Activated gamma-delta T cell treated with Interleukin-2 at 50 U/mL for 16 hours (primary cell): ENCODE data around the gene TBC1D14.
"Not testable (repeated sequence)": the region's sequence is repeated elsewhere in the genome, so short reads cannot be mapped to it uniquely, and the experiment has no call there.

ENCODE experiments used
- DNase-seq: peaks from one replicate; pipeline ENCODE4 v3.0.0-alpha.2; 2020

The TBC1D14 gene

GRCh38 chr4:7068883-7069282 lies 159.3 kb downstream of the TBC1D14 start:
- no peak for DNase-seq

GRCh38 chr4:7070729-7071511 lies 161.3 kb downstream of the TBC1D14 start:
- peak; percentile 87 for DNase-seq

- no peak for DNase-seq
These were observed 163.4 kb downstream of the TBC1D14 start for GRCh38 chr4:7073059-7073458.

DNA sequence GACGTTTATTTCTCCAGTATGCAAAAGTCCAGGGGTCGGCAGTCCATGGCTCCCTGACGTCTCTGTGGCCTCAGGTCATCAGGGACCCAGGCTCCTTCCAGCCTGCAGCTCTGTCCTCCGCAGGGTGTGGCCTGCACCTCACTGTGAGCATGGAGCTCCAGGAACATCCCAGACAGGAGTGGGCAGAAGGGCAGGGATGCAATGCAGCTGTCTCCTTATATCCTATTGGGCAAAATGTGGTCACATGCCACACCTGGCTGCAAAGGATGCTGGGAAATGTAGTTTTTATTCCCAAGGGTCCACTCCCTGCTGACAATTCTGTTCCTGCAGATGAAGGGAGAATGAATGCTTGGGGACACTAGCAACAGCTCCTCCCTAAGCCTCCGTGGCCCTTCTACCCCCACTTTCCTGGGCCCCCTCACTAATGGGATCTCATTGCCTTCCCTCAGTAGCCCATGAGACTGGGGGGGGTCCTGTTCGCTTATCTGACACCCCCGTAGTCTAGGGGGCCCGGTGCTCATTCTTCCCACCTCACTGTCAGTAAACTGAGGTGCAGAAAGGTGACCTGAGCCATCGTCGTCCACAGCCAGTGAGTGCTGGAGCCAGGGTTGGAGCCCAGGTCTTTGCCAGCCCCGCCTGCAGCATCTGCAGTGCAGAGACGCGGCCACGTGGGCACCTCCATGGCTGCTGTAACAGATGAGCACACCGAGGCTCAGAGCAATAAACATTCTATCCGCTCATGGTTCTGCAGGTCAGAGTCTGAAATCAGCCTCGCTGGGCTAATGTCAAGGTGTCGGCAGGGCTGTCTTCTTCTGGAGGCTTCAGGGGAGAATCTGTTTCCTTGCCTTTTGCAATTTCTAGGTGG lies 164.1 kb downstream of the TBC1D14 start:
- DNase-seq = no peak

GRCh38 chr4:7074426-7074825 lies 164.8 kb downstream of the TBC1D14 start:
- no peak for DNase-seq

DNA sequence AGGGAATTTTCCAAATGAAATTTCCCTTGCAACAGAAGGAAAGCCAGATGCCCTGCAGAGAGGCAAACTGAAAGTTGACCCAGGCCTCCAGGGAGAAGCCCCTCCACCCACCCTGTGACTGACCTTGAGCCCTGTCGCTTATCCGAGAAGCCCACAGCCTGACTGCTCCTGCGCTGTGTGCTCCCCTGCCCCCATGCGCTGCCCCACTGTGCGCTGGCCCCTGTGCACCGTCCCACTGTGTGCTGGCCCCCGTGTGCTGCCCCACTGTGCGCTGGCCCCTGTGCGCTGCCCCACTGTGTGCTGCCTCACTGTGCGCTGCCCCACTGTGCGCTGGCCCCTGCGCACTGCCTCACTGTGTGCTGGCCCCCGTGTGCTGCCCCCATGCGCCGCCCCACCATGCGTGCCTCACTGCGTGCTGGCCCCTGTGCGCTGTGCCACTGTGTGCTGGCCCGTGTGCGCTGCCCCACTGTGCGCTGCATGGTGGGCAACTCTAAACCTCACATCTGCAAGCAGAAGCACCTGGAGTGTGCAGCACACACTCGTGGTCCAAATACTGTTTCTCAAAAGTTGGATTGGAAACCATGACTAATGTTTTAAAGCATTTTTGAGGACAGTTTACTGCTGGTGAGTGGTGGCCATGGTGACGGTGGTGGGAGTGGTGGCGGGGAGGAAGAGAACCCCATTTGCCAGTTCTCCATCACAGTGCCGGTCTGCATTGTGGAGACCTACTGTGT lies 166.5 kb downstream of the TBC1D14 start:
- no peak for DNase-seq

DNA sequence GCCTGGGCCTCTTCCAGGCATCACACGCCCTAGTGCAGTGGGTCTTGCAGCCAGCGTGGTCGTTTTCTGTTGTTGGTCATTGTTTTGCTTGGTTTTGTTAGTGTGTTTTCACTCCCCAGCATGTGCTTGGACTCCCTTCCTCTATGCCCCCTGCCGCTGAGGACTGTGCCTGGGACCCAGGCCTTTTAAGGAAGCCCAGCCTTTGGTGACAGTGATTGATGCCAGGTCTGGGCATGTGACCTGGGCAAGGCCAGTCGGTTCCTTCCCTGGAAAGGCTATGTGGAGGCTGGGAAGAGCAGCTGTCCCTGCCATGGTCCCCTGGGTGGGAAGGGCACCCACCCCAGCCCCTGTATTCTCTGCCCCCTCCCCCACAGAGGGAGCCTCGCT lies 167.1 kb downstream of the TBC1D14 start:
- DNase-seq = no peak

GRCh38 chr4:7077371-7077770 lies 167.7 kb downstream of the TBC1D14 start:
- DNase-seq = no peak

DNA sequence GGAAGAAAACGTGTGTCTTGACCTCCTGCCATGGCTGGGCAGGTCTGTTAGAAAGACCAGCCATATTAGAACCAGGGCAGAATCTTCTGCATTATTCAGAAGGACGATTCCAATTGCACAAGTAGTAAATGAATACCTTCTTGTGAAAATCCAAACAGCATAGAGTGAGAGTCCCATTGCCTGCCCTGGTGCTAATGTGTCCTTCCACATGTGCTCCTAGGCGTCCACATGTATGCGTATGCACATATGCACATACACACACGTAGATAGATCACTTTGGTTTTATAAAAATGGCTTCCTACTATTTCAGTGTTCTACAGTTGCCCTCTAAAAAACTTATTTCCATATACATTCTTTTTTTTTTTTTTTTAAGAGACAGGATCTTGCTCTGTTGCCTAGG lies 168.4 kb downstream of the TBC1D14 start:
- no peak for DNase-seq

- DNase-seq = not testable (repeated sequence)
These were observed 169.9 kb downstream of the TBC1D14 start for GRCh38 chr4:7079483-7079882.

DNA sequence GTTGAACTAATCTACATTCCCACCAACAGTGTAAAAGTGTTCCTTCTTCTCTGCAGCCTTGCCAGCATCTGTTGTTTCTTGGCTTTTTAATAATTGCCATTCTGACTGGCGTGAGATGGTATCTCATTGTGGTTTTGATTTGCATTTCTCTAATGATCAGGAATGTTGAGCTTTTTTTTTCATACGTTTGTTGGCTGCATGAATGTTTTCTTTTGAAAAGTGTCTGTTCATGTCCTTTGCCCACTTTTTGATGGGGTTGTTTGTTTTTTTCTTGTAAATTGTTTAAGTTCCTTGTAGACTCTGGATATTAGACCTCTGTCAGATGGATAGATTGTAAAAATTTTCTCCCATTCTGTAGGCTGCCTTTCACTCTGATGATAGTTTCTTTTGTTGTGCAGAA lies 170.3 kb downstream of the TBC1D14 start:
- DNase-seq = not testable (repeated sequence)
